Calu3 (cell line): ENCODE results near the gene DPP6. TPM values are rescaled to one million over a fixed set of nuclear protein-coding genes. Genes with fewer than 3 reads are reported as not detected.

Source experiments
- BruUV-seq: library from RNA; stranded (reverse); fragments of 400-500 nt; replicated peaks from 2 replicates; lab custom pipeline; 2021; lab: Mats Ljungman, UMichigan
- CTCF ChIA-PET: fragments of 300-600 bp; sonication (Branson Sonifier 250); formaldehyde crosslinking; loops from one replicate; lab custom pipeline; 2022; ENCODE audit warnings: antibody characterized with exemption; lab: Charles Lee
- DNase-seq: peaks from one replicate; pipeline ENCODE4 v3.0.0; 2022
- H3K27ac Mint-ChIP-seq: one replicate; pipeline ENCODE4 v1.8.0; 2022; ENCODE audit warnings: mixed read lengths; ENCODE audit not compliant: unreplicated experiment
- H3K27me3 Mint-ChIP-seq: one replicate; pipeline ENCODE4 v1.8.0; 2022; ENCODE audit warnings: mixed read lengths; ENCODE audit not compliant: unreplicated experiment
- H3K36me3 Mint-ChIP-seq: one replicate; pipeline ENCODE4 v1.8.0; 2022; ENCODE audit warnings: mild to moderate bottlenecking, moderate library complexity, mixed read lengths; ENCODE audit not compliant: insufficient read depth, unreplicated experiment
- H3K4me1 Mint-ChIP-seq: one replicate; pipeline ENCODE4 v1.8.0; 2022; ENCODE audit warnings: mild to moderate bottlenecking, low read depth, mixed read lengths; ENCODE audit not compliant: unreplicated experiment
- H3K4me3 Mint-ChIP-seq: one replicate; pipeline ENCODE4 v1.8.0; 2022; ENCODE audit warnings: mild to moderate bottlenecking, low read depth, moderate library complexity, mixed read lengths; ENCODE audit not compliant: unreplicated experiment
- H3K9me3 Mint-ChIP-seq: one replicate; pipeline ENCODE4 v1.8.0; 2022; ENCODE audit warnings: low read depth, mixed read lengths; ENCODE audit not compliant: unreplicated experiment
- CTCF ChIP-seq: fragments of 200-600 bp; IDR thresholded peaks from one replicate; pipeline ENCODE4 v1.8.0; 2022; ENCODE audit warnings: antibody characterized with exemption; ENCODE audit not compliant: unreplicated experiment
- intact Hi-C: fragments of 100-400 bp; cut with micrococcal nuclease; formaldehyde crosslinking; loops from one replicate; pipeline ENCODE4 v1.10.0; 2022; ENCODE audit not compliant: unreplicated experiment
- total RNA-seq: library from RNA; stranded (reverse); gene quantifications from 2 replicates; pipeline ENCODE4 v1.2.3, GENCODE V29; 2022

DPP6 gene
- total RNA-seq, 1 experiment from 2014 or later, result not detected

- BruUV-seq, result no TSS peak
- Mint-ChIP-seq H3K27me3 (no peaks in the 10 kb centered on the region), H3K9me3 (peaks cover 11% of the 10 kb centered on the region)
Observed at GRCh38 chr7:154503962-154504550, 451.9 kb downstream of the DPP6 start.

GRCh38 chr7:154504918-154505317 is 452.7 kb downstream of the DPP6 start:
- Mint-ChIP-seq H3K27me3 (no peaks in the 10 kb centered on the region), H3K4me1 (no peaks in the 10 kb centered on the region), H3K9me3 (peaks cover 11% of the 10 kb centered on the region), H3K27ac (no peak overlapping the region), H3K4me3 (no peak overlapping the region), H3K36me3 (no peaks in the 10 kb centered on the region)
- no TSS peak for BruUV-seq
- intact Hi-C loops, result loop anchor here (5.0 kb wide), 1 partner anchor 1613 kb away; no protein-coding TSS in a partner anchor
- no peak for DNase-seq
- CTCF ChIA-PET, result no interaction called here
- no peak for TF ChIP-seq CTCF

More at GRCh38 chr7:154503962-154504550, 451.9 kb downstream of the DPP6 start:
- H3K4me3 Mint-ChIP-seq, result no peak overlapping the region
- TF ChIP-seq CTCF, result peak; percentile 18
- CTCF ChIA-PET, result no interaction called here
- no peak overlapping the region for H3K27ac Mint-ChIP-seq
- no peak for DNase-seq
- intact Hi-C loops, result loop anchor here (5.0 kb wide), 1 partner anchor 1612 kb away; no protein-coding TSS in a partner anchor
- no peaks in the 10 kb centered on the region for H3K4me1 Mint-ChIP-seq
- no peaks in the 10 kb centered on the region for H3K36me3 Mint-ChIP-seq

GRCh38 chr7:154505362-154505761 is 453.2 kb downstream of the DPP6 start:
- Mint-ChIP-seq H3K27ac (no peak overlapping the region), H3K27me3 (no peaks in the 10 kb centered on the region), H3K4me3 (no peak overlapping the region), H3K4me1 (no peaks in the 10 kb centered on the region), H3K9me3 (peaks cover 10% of the 10 kb centered on the region), H3K36me3 (no peaks in the 10 kb centered on the region)
- intact Hi-C loops, result no loop called here
- CTCF ChIA-PET, result no interaction called here
- no peak for TF ChIP-seq CTCF
- no peak for DNase-seq
- no TSS peak for BruUV-seq

- CTCF ChIA-PET, result no interaction called here
- peaks cover 3% of the 10 kb centered on the region for H3K9me3 Mint-ChIP-seq
- H3K4me1 Mint-ChIP-seq, result no peaks in the 10 kb centered on the region
- TF ChIP-seq CTCF, result no peak
- intact Hi-C loops, result no loop called here
- H3K4me3 Mint-ChIP-seq, result no peak overlapping the region
- DNase-seq, result no peak
- no peaks in the 10 kb centered on the region for H3K36me3 Mint-ChIP-seq
- H3K27ac Mint-ChIP-seq, result no peak overlapping the region
- no TSS peak for BruUV-seq
- H3K27me3 Mint-ChIP-seq, result no peaks in the 10 kb centered on the region
Observed at GRCh38 chr7:154509192-154509591, 457.0 kb downstream of the DPP6 start.
